ENCODE measurements around the gene TGFBR3.

Gene TGFBR3

GRCh38 chr1:91645031-91645430, 240.9 kb downstream of the TGFBR3 start:
- Histone ChIP-seq H3K9me2 (replicated peaks; ENCODE audit: insufficient read depth, low read length) (no peaks in the 10 kb centered on the region), H3K4me2 (ENCODE audit: low read depth, low read length, poor library complexity, severe bottlenecking) (no peak overlapping the region), H3K36me3 (ENCODE audit: low read length) (no peaks in the 10 kb centered on the region), H3K27me3 (ENCODE audit: low read length) (no peaks in the 10 kb centered on the region), H3K4me3 (ENCODE audit: insufficient read depth, low read length, poor library complexity, severe bottlenecking) (no peak overlapping the region), H4K20me1 (ENCODE audit: low read depth, low read length) (no peaks in the 10 kb centered on the region), H2AFZ (ENCODE audit: low read depth, low read length, severe bottlenecking) (no peak overlapping the region), H3K9me3 (ENCODE audit: insufficient read depth, low read length) (no peaks in the 10 kb centered on the region), H3K79me2 (ENCODE audit: insufficient read depth, low read length) (no peaks in the 10 kb centered on the region), H3K27ac (ENCODE audit: low read depth, low read length) (no peak overlapping the region), H3F3A (ENCODE audit: insufficient read depth) (no peaks in the 10 kb centered on the region), H3K9ac (ENCODE audit: low read length) (no peak overlapping the region)
- TF ChIP-seq CTCF (IDR thresholded peaks at IDR 0.05; ENCODE audit: insufficient read depth, low read length, poor library complexity, severe bottlenecking) (no peak), EZH2phosphoT487 (conservative IDR thresholded peaks at IDR 0.05; ENCODE audit: low read length) (no peak)

- no peaks in the 10 kb centered on the region for H3K79me2 ChIP-seq (ENCODE audit: insufficient read depth, low read length)
- H3K9me2 ChIP-seq (replicated peaks; ENCODE audit: insufficient read depth, low read length) = no peaks in the 10 kb centered on the region
- H3K9me3 ChIP-seq (ENCODE audit: insufficient read depth, low read length) = no peaks in the 10 kb centered on the region
- no peaks in the 10 kb centered on the region for H4K20me1 ChIP-seq (ENCODE audit: low read depth, low read length)
- no peak overlapping the region for H3K4me3 ChIP-seq (ENCODE audit: insufficient read depth, low read length, poor library complexity, severe bottlenecking)
- no peak for TF ChIP-seq EZH2phosphoT487 (conservative IDR thresholded peaks at IDR 0.05; ENCODE audit: low read length)
- no peak for TF ChIP-seq CTCF (IDR thresholded peaks at IDR 0.05; ENCODE audit: insufficient read depth, low read length, poor library complexity, severe bottlenecking)
- no peaks in the 10 kb centered on the region for H3F3A ChIP-seq (ENCODE audit: insufficient read depth)
- H3K9ac ChIP-seq (ENCODE audit: low read length) = no peak overlapping the region
- no peaks in the 10 kb centered on the region for H3K36me3 ChIP-seq (ENCODE audit: low read length)
- H3K4me2 ChIP-seq (ENCODE audit: low read depth, low read length, poor library complexity, severe bottlenecking) = no peak overlapping the region
- H3K27ac ChIP-seq (ENCODE audit: low read depth, low read length) = no peak overlapping the region
- no peak overlapping the region for H2AFZ ChIP-seq (ENCODE audit: low read depth, low read length, severe bottlenecking)
- no peaks in the 10 kb centered on the region for H3K27me3 ChIP-seq (ENCODE audit: low read length)
These were observed 242.5 kb downstream of the TGFBR3 start for GRCh38 chr1:91643431-91643830.

GRCh38 chr1:91640877-91641526, 244.9 kb downstream of the TGFBR3 start:
- Histone ChIP-seq H3K9me3 (ENCODE audit: insufficient read depth, low read length) (no peaks in the 10 kb centered on the region), H3K9me2 (replicated peaks; ENCODE audit: insufficient read depth, low read length) (no peaks in the 10 kb centered on the region), H3K9ac (ENCODE audit: low read length) (no peak overlapping the region), H2AFZ (ENCODE audit: low read depth, low read length, severe bottlenecking) (no peak overlapping the region), H3F3A (ENCODE audit: insufficient read depth) (no peaks in the 10 kb centered on the region), H3K36me3 (ENCODE audit: low read length) (no peaks in the 10 kb centered on the region), H3K4me3 (ENCODE audit: insufficient read depth, low read length, poor library complexity, severe bottlenecking) (no peak overlapping the region), H3K27me3 (ENCODE audit: low read length) (no peaks in the 10 kb centered on the region), H3K79me2 (ENCODE audit: insufficient read depth, low read length) (no peaks in the 10 kb centered on the region), H3K4me2 (ENCODE audit: low read depth, low read length, poor library complexity, severe bottlenecking) (no peak overlapping the region), H4K20me1 (ENCODE audit: low read depth, low read length) (no peaks in the 10 kb centered on the region), H3K27ac (ENCODE audit: low read depth, low read length) (no peak overlapping the region)
- TF ChIP-seq EZH2phosphoT487 (conservative IDR thresholded peaks at IDR 0.05; ENCODE audit: low read length) = no peak
- no peak for TF ChIP-seq CTCF (IDR thresholded peaks at IDR 0.05; ENCODE audit: insufficient read depth, low read length, poor library complexity, severe bottlenecking)
